BJ (cell line): ENCODE measurements around the gene CDC45. TPM values are rescaled to one million over a fixed set of nuclear protein-coding genes. Genes with fewer than 3 reads are reported as not detected.

Experiments
- CTCF ChIA-PET: fragments of 350-600 bp; formaldehyde crosslinking; extraction: SDS; loops from one replicate; lab custom pipeline; 2021; ENCODE audit warnings: antibody characterized with exemption, inconsistent platforms; lab: Yijun Ruan, JAX
- POLR2A ChIA-PET: fragments of 300-600 bp; sonication (Branson Sonifier 250); formaldehyde crosslinking; extraction: SDS; loops from one replicate; lab custom pipeline; 2021; ENCODE audit warnings: antibody characterized with exemption; lab: Charles Lee
- DNase-seq: peaks from one replicate; pipeline ENCODE4 v3.0.0-alpha.2; 2011; ENCODE audit warnings: low read depth
- H3K27me3 ChIP-seq: 2 replicates; pipeline ENCODE4 v1.6.0; 2011; ENCODE audit warnings: low read length; ENCODE audit not compliant: control insufficient read depth, insufficient read depth
- H3K36me3 ChIP-seq: 2 replicates; pipeline ENCODE4 v1.5.1; 2011; ENCODE audit warnings: low read length; ENCODE audit not compliant: control insufficient read depth, insufficient read depth
- H3K4me3 ChIP-seq: 2 replicates; pipeline ENCODE4 v1.5.1; 2011; ENCODE audit warnings: low read depth, mild to moderate bottlenecking, control low read depth, low read length
- polyA plus RNA-seq: library from polyadenylated mRNA; depleted of rRNA; stranded (reverse); fragments of >200 nt; gene quantifications from 2 replicates; pipeline ENCODE4 v1.2.3, GENCODE V29; 2011
- TF ChIP-seq, protein P1 (sequence below): IDR thresholded peaks from 2 replicates; pipeline ENCODE4 v1.5.1; 2011; ENCODE audit warnings: low read depth, mild to moderate bottlenecking, control low read depth, inconsistent platforms, low read length, moderate library complexity; ENCODE audit not compliant: insufficient read depth

Gene CDC45
- polyA plus RNA-seq, 1 experiment = 13.8 TPM

GRCh38 chr22:19494001-19494560, 14.4 kb downstream of the CDC45 start:
- no peaks in the 10 kb centered on the region for H3K36me3 ChIP-seq
- H3K27me3 ChIP-seq = no peaks in the 10 kb centered on the region
- TF ChIP-seq, protein P1, sequence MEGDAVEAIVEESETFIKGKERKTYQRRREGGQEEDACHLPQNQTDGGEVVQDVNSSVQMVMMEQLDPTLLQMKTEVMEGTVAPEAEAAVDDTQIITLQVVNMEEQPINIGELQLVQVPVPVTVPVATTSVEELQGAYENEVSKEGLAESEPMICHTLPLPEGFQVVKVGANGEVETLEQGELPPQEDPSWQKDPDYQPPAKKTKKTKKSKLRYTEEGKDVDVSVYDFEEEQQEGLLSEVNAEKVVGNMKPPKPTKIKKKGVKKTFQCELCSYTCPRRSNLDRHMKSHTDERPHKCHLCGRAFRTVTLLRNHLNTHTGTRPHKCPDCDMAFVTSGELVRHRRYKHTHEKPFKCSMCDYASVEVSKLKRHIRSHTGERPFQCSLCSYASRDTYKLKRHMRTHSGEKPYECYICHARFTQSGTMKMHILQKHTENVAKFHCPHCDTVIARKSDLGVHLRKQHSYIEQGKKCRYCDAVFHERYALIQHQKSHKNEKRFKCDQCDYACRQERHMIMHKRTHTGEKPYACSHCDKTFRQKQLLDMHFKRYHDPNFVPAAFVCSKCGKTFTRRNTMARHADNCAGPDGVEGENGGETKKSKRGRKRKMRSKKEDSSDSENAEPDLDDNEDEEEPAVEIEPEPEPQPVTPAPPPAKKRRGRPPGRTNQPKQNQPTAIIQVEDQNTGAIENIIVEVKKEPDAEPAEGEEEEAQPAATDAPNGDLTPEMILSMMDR = no peak
- DNase-seq = no peak
- ChIA-PET POLR2A (no interaction called here), CTCF (interaction anchor here (1.7 to 4.4 kb wide), 3 partner anchors 14 to 138 kb away, joined by 3 to 43 read pairs (median 11); partner anchors contain the start of gene CDC45)
- no peak overlapping the region for H3K4me3 ChIP-seq

GRCh38 chr22:19494676-19495173, 15.0 kb downstream of the CDC45 start:
- H3K27me3 ChIP-seq = no peaks in the 10 kb centered on the region
- no peaks in the 10 kb centered on the region for H3K36me3 ChIP-seq
- no peak overlapping the region for H3K4me3 ChIP-seq
- POLR2A ChIA-PET = no interaction called here
- DNase-seq = no peak
- TF ChIP-seq, protein P1 = no peak
- CTCF ChIA-PET = interaction anchor here (2.6 to 4.4 kb wide), 2 partner anchors 134 to 137 kb away, joined by 11 to 43 read pairs; no protein-coding TSS in a partner anchor

DNA sequence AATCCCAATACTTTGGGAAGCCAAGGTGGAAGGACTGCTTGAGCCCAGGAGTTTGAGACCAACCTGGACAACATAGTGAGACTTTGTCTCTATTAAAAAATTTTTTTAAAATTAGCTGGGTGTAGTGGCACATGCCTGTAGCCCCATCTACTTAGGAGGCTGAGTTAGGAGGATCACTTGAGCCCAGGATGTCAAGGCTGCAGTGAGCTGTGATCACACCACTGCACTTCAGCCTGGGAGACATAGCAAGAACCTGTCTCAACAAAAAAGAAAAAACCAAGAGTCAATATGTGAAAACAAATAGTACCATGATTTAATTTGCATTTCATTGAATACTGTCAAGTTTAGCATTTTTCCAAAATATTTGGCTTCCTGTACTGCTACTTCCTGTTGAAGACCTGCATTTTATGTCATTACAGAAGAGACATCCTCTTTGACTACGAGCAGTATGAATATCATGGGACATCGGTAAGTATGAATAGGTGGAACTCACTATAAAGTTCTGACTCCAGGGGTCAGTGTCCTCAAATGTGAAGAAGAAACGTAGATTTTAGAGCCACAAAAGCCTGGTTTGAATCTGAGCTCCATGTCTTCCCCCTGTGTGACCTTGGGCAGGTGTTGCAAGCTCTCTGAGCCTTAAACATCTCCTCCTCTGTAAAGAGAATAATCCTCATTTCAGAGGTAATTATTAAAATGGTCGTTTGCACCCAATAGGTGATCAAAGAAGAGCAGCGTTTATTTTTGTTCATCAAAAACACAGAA, 16.0 kb downstream of the CDC45 start:
- TF ChIP-seq, protein P1 = peak; percentile 15; the same call in 1 of the 2 replicates
- ChIA-PET POLR2A (no interaction called here), CTCF (interaction anchor here (1.1 to 4.4 kb wide), 3 partner anchors 133 to 138 kb away, joined by 4 to 43 read pairs (median 11); no protein-coding TSS in a partner anchor)
- no peaks in the 10 kb centered on the region for H3K27me3 ChIP-seq
- no peak overlapping the region for H3K4me3 ChIP-seq
- DNase-seq = no peak
- H3K36me3 ChIP-seq = no peaks in the 10 kb centered on the region

- Histone ChIP-seq H3K27me3 (no peaks in the 10 kb centered on the region), H3K4me3 (no peak overlapping the region), H3K36me3 (no peaks in the 10 kb centered on the region)
- DNase-seq = no peak
- TF ChIP-seq, protein P1 = no peak
- ChIA-PET POLR2A (no interaction called here), CTCF (interaction anchor here (1.1 to 4.4 kb wide), 3 partner anchors 133 to 138 kb away, joined by 4 to 43 read pairs (median 11); no protein-coding TSS in a partner anchor)
Measured at GRCh38 chr22:19496324-19496630, 16.6 kb downstream of the CDC45 start.

GRCh38 chr22:19497245-19497644, 17.5 kb downstream of the CDC45 start:
- TF ChIP-seq, protein P1 = no peak
- DNase-seq = no peak
- Histone ChIP-seq H3K27me3 (no peaks in the 10 kb centered on the region), H3K36me3 (no peaks in the 10 kb centered on the region), H3K4me3 (no peak overlapping the region)
- ChIA-PET CTCF (interaction anchor here (1.2 kb wide), 1 partner anchor 133 kb away, joined by 4 read pairs; no protein-coding TSS in a partner anchor), POLR2A (no interaction called here)
